ENCODE measurements around the gene MAMSTR. TPM values are rescaled to one million over a fixed set of nuclear protein-coding genes. Genes with fewer than 3 reads are reported as not detected.

MAMSTR gene
- total and polyA plus RNA-seq, 8 donors, result 0.46 to 3.6 (median 1.5) TPM; not detected in 3

DNA sequence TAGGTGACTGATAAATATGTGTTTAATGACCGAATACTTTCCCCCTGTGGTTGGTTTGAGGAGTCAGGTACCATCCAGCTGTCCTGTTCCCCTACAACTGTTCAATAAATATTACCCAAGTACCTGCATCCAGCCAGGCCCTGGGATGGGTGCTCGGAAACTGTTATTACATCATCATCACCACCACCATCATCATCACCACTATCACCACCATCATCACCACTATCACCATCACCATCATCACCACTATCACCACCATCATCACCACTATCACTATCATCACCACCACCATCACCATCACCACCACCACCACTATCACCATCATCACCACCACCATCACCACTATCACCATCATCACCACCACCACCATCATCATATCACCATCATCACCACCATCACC, 50.8 kb downstream of the MAMSTR start:
- H3K36me3 ChIP-seq, result no peaks in the 10 kb centered on the region
- 88 to 97% (median 94%) methylated on average over 2 of the region's 2 CpGs for WGBS, 5 donors
- TF ChIP-seq, protein P1, sequence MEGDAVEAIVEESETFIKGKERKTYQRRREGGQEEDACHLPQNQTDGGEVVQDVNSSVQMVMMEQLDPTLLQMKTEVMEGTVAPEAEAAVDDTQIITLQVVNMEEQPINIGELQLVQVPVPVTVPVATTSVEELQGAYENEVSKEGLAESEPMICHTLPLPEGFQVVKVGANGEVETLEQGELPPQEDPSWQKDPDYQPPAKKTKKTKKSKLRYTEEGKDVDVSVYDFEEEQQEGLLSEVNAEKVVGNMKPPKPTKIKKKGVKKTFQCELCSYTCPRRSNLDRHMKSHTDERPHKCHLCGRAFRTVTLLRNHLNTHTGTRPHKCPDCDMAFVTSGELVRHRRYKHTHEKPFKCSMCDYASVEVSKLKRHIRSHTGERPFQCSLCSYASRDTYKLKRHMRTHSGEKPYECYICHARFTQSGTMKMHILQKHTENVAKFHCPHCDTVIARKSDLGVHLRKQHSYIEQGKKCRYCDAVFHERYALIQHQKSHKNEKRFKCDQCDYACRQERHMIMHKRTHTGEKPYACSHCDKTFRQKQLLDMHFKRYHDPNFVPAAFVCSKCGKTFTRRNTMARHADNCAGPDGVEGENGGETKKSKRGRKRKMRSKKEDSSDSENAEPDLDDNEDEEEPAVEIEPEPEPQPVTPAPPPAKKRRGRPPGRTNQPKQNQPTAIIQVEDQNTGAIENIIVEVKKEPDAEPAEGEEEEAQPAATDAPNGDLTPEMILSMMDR (IDR thresholded peaks at IDR 0.05), result no peak
- TF ChIP-seq POLR2AphosphoS5 (IDR thresholded peaks at IDR 0.05) (no peak), POLR2A (IDR thresholded peaks at IDR 0.05) (no peak), EP300 (IDR thresholded peaks at IDR 0.05) (no peak)
- H3K27me3 ChIP-seq, result no peaks in the 10 kb centered on the region
- no peaks in the 10 kb centered on the region for H3K9me3 ChIP-seq
- no peaks in the 10 kb centered on the region for H3K4me1 ChIP-seq
- intact Hi-C loops (cut with DNase I; ENCODE audit: low total_unique reads), result no loop called here
- no peak overlapping the region for H3K27ac ChIP-seq
- H3K4me3 ChIP-seq, result no peak overlapping the region
- DNase-seq, result no peak

DNA sequence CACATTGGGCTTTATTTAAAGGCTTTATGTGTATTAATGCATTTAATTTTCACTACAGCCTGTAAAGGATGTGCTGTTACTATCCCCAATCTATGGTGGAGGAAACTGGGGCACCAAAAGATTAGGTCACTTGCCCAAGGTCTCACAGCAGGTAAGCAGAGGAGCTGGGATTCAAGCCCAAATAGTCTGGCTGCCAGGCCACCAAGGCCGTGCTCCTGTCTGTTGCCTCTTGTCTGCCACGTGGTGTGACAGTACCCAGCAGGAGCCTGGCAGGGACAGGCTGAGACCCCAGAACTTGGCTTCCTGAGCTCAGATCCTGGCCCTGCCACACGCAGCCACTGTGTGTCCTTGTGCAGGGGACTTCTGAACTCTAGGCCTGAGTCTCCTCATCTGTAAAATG, 51.2 kb downstream of the MAMSTR start:
- no peaks in the 10 kb centered on the region for H3K9me3 ChIP-seq
- no peak overlapping the region for H3K4me3 ChIP-seq
- 41 to 76% (median 56%) methylated on average over 3 of the region's 3 CpGs for WGBS, 5 donors
- no peaks in the 10 kb centered on the region for H3K36me3 ChIP-seq
- intact Hi-C loops (cut with DNase I; ENCODE audit: low total_unique reads), result no loop called here
- H3K27me3 ChIP-seq, result no peaks in the 10 kb centered on the region
- no peaks in the 10 kb centered on the region for H3K4me1 ChIP-seq
- DNase-seq, result no peak
- H3K27ac ChIP-seq, result no peak overlapping the region
- TF ChIP-seq, protein P1 (IDR thresholded peaks at IDR 0.05), result no peak
- TF ChIP-seq EP300 (IDR thresholded peaks at IDR 0.05) (no peak), POLR2A (IDR thresholded peaks at IDR 0.05) (no peak), POLR2AphosphoS5 (IDR thresholded peaks at IDR 0.05) (no peak)

DNA sequence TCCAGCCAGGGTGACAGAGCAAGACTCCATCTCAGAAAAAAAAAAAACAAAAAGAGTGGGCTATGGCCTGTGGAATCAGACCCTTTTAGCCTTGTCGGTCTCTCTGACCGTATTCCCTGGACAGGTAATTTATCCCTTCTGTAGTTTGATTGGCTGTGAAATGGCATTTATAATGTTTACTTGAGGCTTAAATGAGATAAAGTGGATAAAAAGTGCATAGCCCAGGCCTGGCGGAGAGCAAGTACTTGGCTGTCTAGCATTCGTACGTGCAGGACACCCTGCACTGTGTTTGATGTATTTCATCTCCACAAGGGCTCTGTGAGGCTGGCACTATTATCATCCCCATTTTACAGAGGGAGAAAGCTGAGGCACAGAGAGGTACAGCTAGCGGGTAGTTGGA, 53.7 kb downstream of the MAMSTR start:
- Histone ChIP-seq H3K9me3 (no peaks in the 10 kb centered on the region), H3K27me3 (no peaks in the 10 kb centered on the region), H3K27ac (no peak overlapping the region), H3K36me3 (no peaks in the 10 kb centered on the region), H3K4me1 (peaks cover 0 to 8% (median 4%) of the 10 kb centered on the region in 4 donors), H3K4me3 (no peak overlapping the region)
- intact Hi-C loops (cut with DNase I; ENCODE audit: low total_unique reads), result no loop called here
- TF ChIP-seq, protein P1 (IDR thresholded peaks at IDR 0.05), result no peak
- no peak for TF ChIP-seq POLR2A (IDR thresholded peaks at IDR 0.05)
- no peak for TF ChIP-seq POLR2AphosphoS5 (IDR thresholded peaks at IDR 0.05)
- no peak for TF ChIP-seq EP300 (IDR thresholded peaks at IDR 0.05)
- DNase-seq, result no peak
- WGBS, 5 donors, result 35 to 72% (median 58%) methylated on average over 6 of the region's 6 CpGs

DNA sequence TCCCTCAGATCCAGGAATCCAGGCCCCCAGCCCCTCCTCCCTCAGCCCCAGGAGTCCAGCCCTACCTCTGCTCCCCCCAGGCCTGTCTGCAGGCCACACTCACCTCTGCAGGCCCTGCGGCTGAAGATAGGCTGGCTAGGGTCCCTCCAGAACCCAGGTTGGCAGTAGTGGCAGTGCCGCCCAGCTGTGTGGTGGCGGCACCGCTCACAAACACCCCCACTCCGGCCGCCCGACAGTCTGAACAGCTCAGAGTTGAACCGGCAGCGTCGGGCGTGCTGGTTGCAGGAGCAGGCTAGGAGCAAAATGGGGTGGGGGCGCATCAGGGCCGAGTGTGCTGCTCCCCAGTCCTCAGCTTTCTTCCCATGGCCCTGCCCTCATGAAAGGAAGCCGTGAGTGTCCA, 55.0 kb downstream of the MAMSTR start:
- no peaks in the 10 kb centered on the region for H3K36me3 ChIP-seq
- intact Hi-C loops (cut with DNase I; ENCODE audit: low total_unique reads), result no loop called here
- 83 to 93% (median 90%) methylated on average over 10 to 14 of the region's 14 CpGs for WGBS, 5 donors
- DNase-seq, result no peak
- TF ChIP-seq POLR2A (IDR thresholded peaks at IDR 0.05) (no peak), EP300 (IDR thresholded peaks at IDR 0.05) (no peak), POLR2AphosphoS5 (IDR thresholded peaks at IDR 0.05) (no peak)
- TF ChIP-seq, protein P1 (IDR thresholded peaks at IDR 0.05), result no peak
- H3K27me3 ChIP-seq, result no peaks in the 10 kb centered on the region
- no peaks in the 10 kb centered on the region for H3K9me3 ChIP-seq
- H3K4me3 ChIP-seq, result no peak overlapping the region
- no peak overlapping the region for H3K27ac ChIP-seq
- peaks cover 0 to 18% (median 6%) of the 10 kb centered on the region in 4 donors for H3K4me1 ChIP-seq

Data from stomach (tissue), 9 donors.